ENCODE results near the gene FAM98C.

DNA sequence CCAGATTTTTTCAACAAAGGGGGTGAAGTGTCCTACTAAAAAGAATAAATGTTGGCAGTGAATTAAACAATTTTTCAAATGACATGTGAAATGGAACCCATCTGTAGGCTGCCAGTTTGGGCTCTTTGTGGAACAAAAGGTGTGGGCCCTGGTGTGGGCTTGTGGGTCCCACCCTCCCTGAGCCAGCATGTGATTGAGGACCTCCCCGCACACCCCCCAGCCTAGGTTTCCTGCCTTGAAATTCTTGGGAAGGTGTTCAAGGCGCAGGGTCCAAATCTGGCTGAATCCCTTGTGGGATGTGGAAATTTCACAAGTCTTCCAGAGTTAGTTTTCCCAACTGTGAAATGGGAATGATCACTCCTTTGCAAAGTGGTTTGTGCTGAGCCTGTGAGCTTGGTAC is 19.1 kb upstream of the FAM98C start:
- TF ChIP-seq EZH2 (IDR thresholded peaks at IDR 0.05; ENCODE audit: insufficient read depth, poor library complexity, severe bottlenecking) (no peak), EZH2phosphoT487 (IDR thresholded peaks at IDR 0.05; ENCODE audit: insufficient read depth, low read depth) (no peak)

Data from GM23248 (cell line).